H9 (cell line): ENCODE data around the gene EHD1. TPM values are rescaled to one million over a fixed set of nuclear protein-coding genes. Genes with fewer than 3 reads are reported as not detected.

Experiments used
- DNase-seq: peaks from one replicate; pipeline ENCODE4 v3.0.0-alpha.2; 2017
- H2AFZ ChIP-seq: one replicate; pipeline ENCODE4 v1.6.1; 2013; ENCODE audit warnings: mild to moderate bottlenecking, low read length, control low read depth, moderate library complexity
- H2AK5ac ChIP-seq: 2 replicates; pipeline ENCODE4 v1.6.1; 2013; ENCODE audit warnings: low read length, control low read depth, mixed read lengths; ENCODE audit not compliant: insufficient read length
- H2BK120ac ChIP-seq: one replicate; pipeline ENCODE4 v1.6.1; 2013; ENCODE audit warnings: low read depth, mild to moderate bottlenecking, low read length, control low read depth, inconsistent platforms; ENCODE audit not compliant: poor library complexity, severe bottlenecking
- H2BK12ac ChIP-seq: 2 replicates; pipeline ENCODE4 v1.6.1; 2013; ENCODE audit warnings: low read length, control low read depth, mixed read lengths, low read depth; ENCODE audit not compliant: insufficient read length
- H2BK15ac ChIP-seq: 2 replicates; pipeline ENCODE4 v1.6.1; 2013; ENCODE audit warnings: low read depth, low read length, control low read depth
- H2BK20ac ChIP-seq: one replicate; pipeline ENCODE4 v1.6.1; 2013; ENCODE audit warnings: low read depth, mild to moderate bottlenecking, low read length, control low read depth, inconsistent platforms; ENCODE audit not compliant: poor library complexity, severe bottlenecking
- H2BK5ac ChIP-seq: 2 replicates; pipeline ENCODE4 v1.6.1; 2013; ENCODE audit warnings: low read length, control low read depth, mixed read lengths; ENCODE audit not compliant: insufficient read length
- H3K14ac ChIP-seq: 2 replicates; pipeline ENCODE4 v1.6.1; 2013; ENCODE audit warnings: low read length, control low read depth; ENCODE audit not compliant: insufficient read depth
- H3K18ac ChIP-seq: 2 replicates; pipeline ENCODE4 v1.6.1; 2013; ENCODE audit warnings: low read depth, mild to moderate bottlenecking, mixed read lengths, low read length, control low read depth; ENCODE audit not compliant: insufficient read length
- H3K23ac ChIP-seq: 2 replicates; pipeline ENCODE4 v1.6.1; 2013; ENCODE audit warnings: low read length, control low read depth, mixed read lengths, low read depth; ENCODE audit not compliant: insufficient read length
- H3K23me2 ChIP-seq: 2 replicates; pipeline ENCODE4 v1.6.1; 2013; ENCODE audit warnings: low read depth, mild to moderate bottlenecking, mixed read lengths, low read length, control low read depth; ENCODE audit not compliant: insufficient read length, poor library complexity, severe bottlenecking
- H3K27ac ChIP-seq: 2 replicates; pipeline ENCODE4 v1.5.1; 2013; ENCODE audit warnings: low read length, control low read depth, mixed read lengths, low read depth; ENCODE audit not compliant: insufficient read length
- H3K27me3 ChIP-seq: 2 replicates; pipeline ENCODE4 v1.6.1; 2013; ENCODE audit warnings: low read length, control low read depth, inconsistent platforms; ENCODE audit not compliant: insufficient read depth
- H3K4ac ChIP-seq: 2 replicates; pipeline ENCODE4 v1.6.1; 2013; ENCODE audit warnings: low read depth, mild to moderate bottlenecking, control low read depth, inconsistent platforms, low read length, moderate library complexity
- H3K4me1 ChIP-seq: 2 replicates; pipeline ENCODE4 v1.6.1; 2013; ENCODE audit warnings: low read length, control low read depth, inconsistent platforms; ENCODE audit not compliant: insufficient read depth
- H3K4me2 ChIP-seq: 2 replicates; pipeline ENCODE4 v1.6.1; 2013; ENCODE audit warnings: low read length, control low read depth, mixed read lengths; ENCODE audit not compliant: insufficient read length, insufficient read depth
- H3K56ac ChIP-seq: 2 replicates; pipeline ENCODE4 v1.6.1; 2013; ENCODE audit warnings: low read depth, mild to moderate bottlenecking, mixed read lengths, low read length, control low read depth; ENCODE audit not compliant: insufficient read length
- H3K79me1 ChIP-seq: 2 replicates; pipeline ENCODE4 v1.6.1; 2013; ENCODE audit warnings: low read depth, mild to moderate bottlenecking, moderate library complexity, low read length, control low read depth, inconsistent platforms; ENCODE audit not compliant: insufficient read depth, poor library complexity, severe bottlenecking
- H3K79me2 ChIP-seq: 2 replicates; pipeline ENCODE4 v1.6.1; 2013; ENCODE audit warnings: low read length, control low read depth, inconsistent platforms; ENCODE audit not compliant: insufficient read depth
- H3K9ac ChIP-seq: 2 replicates; pipeline ENCODE4 v1.6.1; 2013; ENCODE audit warnings: low read length, control low read depth, mixed read lengths; ENCODE audit not compliant: insufficient read length; ENCODE audit errors: extremely low read depth
- H3K9me3 ChIP-seq: one replicate; pipeline ENCODE4 v1.6.1; 2013; ENCODE audit warnings: low read depth, low read length, inconsistent platforms; ENCODE audit not compliant: control insufficient read depth
- H3T11ph ChIP-seq: one replicate; pipeline ENCODE4 v1.6.1; 2013; ENCODE audit warnings: mild to moderate bottlenecking, low read length, control low read depth, inconsistent platforms
- H4K20me1 ChIP-seq: one replicate; pipeline ENCODE4 v1.6.1; 2013; ENCODE audit not compliant: control insufficient read depth, insufficient read length, insufficient read depth
- H4K5ac ChIP-seq: 2 replicates; pipeline ENCODE4 v1.6.1; 2013; ENCODE audit warnings: low read depth, mild to moderate bottlenecking, mixed read lengths, low read length, control low read depth; ENCODE audit not compliant: insufficient read length
- H4K8ac ChIP-seq: replicated peaks from 2 replicates; pipeline ENCODE4 v1.6.1; 2013; ENCODE audit warnings: low read length, control low read depth, mixed read lengths, low read depth; ENCODE audit not compliant: insufficient read length
- H4K91ac ChIP-seq: 2 replicates; pipeline ENCODE4 v1.6.1; 2013; ENCODE audit warnings: low read depth, mild to moderate bottlenecking, moderate library complexity, mixed read lengths, low read length, control low read depth; ENCODE audit not compliant: insufficient read length
- H3K27ac Mint-ChIP-seq, 3 experiments: 2 replicates in 2 of 3; 3 replicates in 1 of 3; pipeline ENCODE4 v1.8.0; 2020 to 2021; ENCODE audit warnings: mixed read lengths in 3 of 3, mild to moderate bottlenecking in 1 of 3, moderate library complexity in 1 of 3
- H3K27me3 Mint-ChIP-seq: 2 replicates; pipeline ENCODE4 v1.8.0; 2021; ENCODE audit warnings: low read depth, mild to moderate bottlenecking, moderate library complexity, mixed read lengths
- H3K36me3 Mint-ChIP-seq, 3 experiments: 2 replicates in 2 of 3; 3 replicates in 1 of 3; pipeline ENCODE4 v1.8.0; 2020 to 2021; ENCODE audit warnings: low read depth in 3 of 3, mixed read lengths in 3 of 3; ENCODE audit not compliant: insufficient read depth in 1 of 3
- H3K4me1 Mint-ChIP-seq, 2 experiments: 2 replicates each; pipeline ENCODE4 v1.8.0; 2020; ENCODE audit warnings: mixed read lengths in 2 of 2
- H3K4me3 Mint-ChIP-seq, 2 experiments: 2 replicates in 1 of 2; 3 replicates in 1 of 2; pipeline ENCODE4 v1.8.0; 2020 to 2021; ENCODE audit warnings: mild to moderate bottlenecking in 2 of 2, mixed read lengths in 2 of 2, moderate library complexity in 1 of 2
- H3K9me3 Mint-ChIP-seq, 2 experiments: 2 replicates in 1 of 2; 3 replicates in 1 of 2; pipeline ENCODE4 v1.8.0; 2020; ENCODE audit warnings: mild to moderate bottlenecking in 2 of 2, mixed read lengths in 2 of 2, moderate library complexity in 1 of 2
- WGBS: extraction: QIAGEN DNeasy Blood & Tissue Kit; methylation state at CpG from one replicate; pipeline ENCODE4 v1.1.7; 2013; ENCODE audit warnings: missing lambda C conversion rate, low lambda C conversion rate, mixed read lengths; ENCODE audit not compliant: insufficient read length; ENCODE audit errors: extremely low coverage; 5-methylcytosine and 5-hydroxymethylcytosine counted together
- total RNA-seq: library from RNA; stranded (reverse); gene quantifications from 2 replicates; pipeline ENCODE4 v1.2.1, GENCODE V29; 2021
- TF ChIP-seq, protein P1 (sequence below): fragments of 200-600 bp; sonication (generic); conservative IDR thresholded peaks from 3 replicates; pipeline ENCODE4 v1.8.0; 2021; ENCODE audit warnings: antibody characterized with exemption, mild to moderate bottlenecking

The EHD1 gene
- total RNA-seq, 1 experiment from 2014 or later: 31.0 TPM

DNA sequence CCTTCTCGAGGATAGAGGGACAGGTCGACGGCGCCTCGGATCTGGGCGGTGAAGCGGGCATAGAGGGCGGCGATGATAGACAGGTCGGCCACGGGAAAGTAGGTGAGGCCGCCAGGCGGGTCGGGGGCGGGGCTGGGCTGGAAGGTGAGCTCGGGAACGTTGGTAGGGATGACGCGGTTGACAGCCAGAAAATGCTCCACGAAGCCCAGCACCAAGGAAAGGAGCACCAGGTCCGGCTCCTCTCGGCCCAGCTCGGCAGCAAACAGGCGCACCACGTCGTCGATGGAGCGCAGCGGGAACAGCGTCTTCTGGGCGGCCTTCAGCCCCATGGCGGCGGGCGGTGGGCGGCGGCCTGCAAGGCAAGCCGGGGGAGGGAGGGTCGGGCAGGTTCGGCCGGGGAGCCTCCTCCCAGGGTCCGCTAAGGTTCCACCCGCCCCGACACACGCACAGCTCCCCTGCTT, 68.6 kb downstream of the EHD1 start:
- Mint-ChIP-seq H3K36me3 (peaks cover 6 to 37% (median 27%) of the 10 kb centered on the region in 3 experiments; a peak in 6 of 7 replicates), H3K4me1 (peaks cover 6 to 7% of the 10 kb centered on the region in 2 experiments; a peak in 3 of 4 replicates), H3K9me3 (no peaks in the 10 kb centered on the region; a peak in 1 of 5 replicates), H3K27ac (peak overlapping the region in 2 of 3 experiments; percentile 53 to 67; a peak in 3 of 7 replicates), H3K27me3 (no peaks in the 10 kb centered on the region; the same call in 1 of the 2 replicates), H3K4me3 (peak overlapping the region; percentile 92 to 96)
- Histone ChIP-seq H3K18ac (no peak overlapping the region), H3K79me2 (no peaks in the 10 kb centered on the region), H3K23ac (no peak overlapping the region), H4K91ac (no peak overlapping the region), H3K27me3 (no peaks in the 10 kb centered on the region), H3K23me2 (peaks cover 15% of the 10 kb centered on the region), H4K5ac (no peak overlapping the region), H2BK15ac (no peak overlapping the region), H3K4me2 (peak overlapping the region; percentile 35), H2AFZ (no peak overlapping the region), H3K14ac (no peak overlapping the region; the same call in 1 of the 2 replicates), H3K4me1 (no peaks in the 10 kb centered on the region), H4K8ac (no peak overlapping the region), H4K20me1 (no peaks in the 10 kb centered on the region), H2AK5ac (no peak overlapping the region), H3K79me1 (no peaks in the 10 kb centered on the region), H3K9ac (peak overlapping the region; percentile 50), H2BK20ac (no peak overlapping the region), H3K27ac (no peak overlapping the region), H3K56ac (no peak overlapping the region), H2BK5ac (no peak overlapping the region), H2BK120ac (no peak overlapping the region), H3K9me3 (no peaks in the 10 kb centered on the region), H3T11ph (no peak overlapping the region), H2BK12ac (no peak overlapping the region), H3K4ac (no peak overlapping the region)
- peak; percentile 77 for DNase-seq
- no CpG with 5 or more reads among the region's 44 CpGs for WGBS
- TF ChIP-seq, protein P1, sequence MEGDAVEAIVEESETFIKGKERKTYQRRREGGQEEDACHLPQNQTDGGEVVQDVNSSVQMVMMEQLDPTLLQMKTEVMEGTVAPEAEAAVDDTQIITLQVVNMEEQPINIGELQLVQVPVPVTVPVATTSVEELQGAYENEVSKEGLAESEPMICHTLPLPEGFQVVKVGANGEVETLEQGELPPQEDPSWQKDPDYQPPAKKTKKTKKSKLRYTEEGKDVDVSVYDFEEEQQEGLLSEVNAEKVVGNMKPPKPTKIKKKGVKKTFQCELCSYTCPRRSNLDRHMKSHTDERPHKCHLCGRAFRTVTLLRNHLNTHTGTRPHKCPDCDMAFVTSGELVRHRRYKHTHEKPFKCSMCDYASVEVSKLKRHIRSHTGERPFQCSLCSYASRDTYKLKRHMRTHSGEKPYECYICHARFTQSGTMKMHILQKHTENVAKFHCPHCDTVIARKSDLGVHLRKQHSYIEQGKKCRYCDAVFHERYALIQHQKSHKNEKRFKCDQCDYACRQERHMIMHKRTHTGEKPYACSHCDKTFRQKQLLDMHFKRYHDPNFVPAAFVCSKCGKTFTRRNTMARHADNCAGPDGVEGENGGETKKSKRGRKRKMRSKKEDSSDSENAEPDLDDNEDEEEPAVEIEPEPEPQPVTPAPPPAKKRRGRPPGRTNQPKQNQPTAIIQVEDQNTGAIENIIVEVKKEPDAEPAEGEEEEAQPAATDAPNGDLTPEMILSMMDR: no peak
